IMR-90 (cell line): ENCODE data around the gene TTC38. TPM values are rescaled to one million over a fixed set of nuclear protein-coding genes. Genes with fewer than 3 reads are reported as not detected.

ENCODE experiments used
- ATAC-seq: fragments of 200-7000 bp; cut with Tn5 transposase; 2 replicates; pipeline ENCODE4 v1.9.1; 2020; ENCODE audit warnings: low read depth, mild to moderate bottlenecking, moderate library complexity
- BruUV-seq: library from RNA; stranded (reverse); fragments of 400-500 nt; replicated peaks from 2 replicates; lab custom pipeline; 2021; lab: Mats Ljungman, UMichigan
- CTCF ChIA-PET: fragments of 300-600 bp; formaldehyde crosslinking; extraction: SDS; loops from one replicate; lab custom pipeline; 2021; ENCODE audit warnings: antibody characterized with exemption; lab: Yijun Ruan, JAX
- POLR2A ChIA-PET: fragments of 300-600 bp; sonication (Branson Sonifier 250); formaldehyde crosslinking; loops from one replicate; lab custom pipeline; 2022; ENCODE audit warnings: antibody characterized with exemption; ENCODE audit not compliant: unreplicated experiment; lab: Charles Lee
- DNase-seq: peaks from one replicate; pipeline ENCODE4 v3.0.0; 2013
- H2AFZ ChIP-seq: replicated peaks from 2 replicates; pipeline ENCODE3; 2013; ENCODE audit warnings: low read length, mild to moderate bottlenecking; ENCODE audit not compliant: poor library complexity
- H2AK5ac ChIP-seq: 2 replicates; pipeline ENCODE4 v1.6.1; 2013; ENCODE audit warnings: low read depth, low read length, inconsistent platforms
- H2AK9ac ChIP-seq: replicated peaks from 2 replicates; pipeline ENCODE3; 2013; ENCODE audit warnings: mild to moderate bottlenecking, low read depth, low read length, moderate library complexity; ENCODE audit not compliant: poor library complexity
- H2BK120ac ChIP-seq: 2 replicates; pipeline ENCODE4 v1.6.1; 2013; ENCODE audit warnings: low read depth, low read length, inconsistent platforms
- H2BK15ac ChIP-seq: 3 replicates; pipeline ENCODE4 v1.6.1; 2013; ENCODE audit warnings: low read depth, low read length, inconsistent platforms
- H2BK20ac ChIP-seq: 2 replicates; pipeline ENCODE4 v1.6.1; 2013; ENCODE audit warnings: low read depth, mild to moderate bottlenecking, inconsistent platforms, low read length, moderate library complexity
- H2BK5ac ChIP-seq: 2 replicates; pipeline ENCODE4 v1.6.1; 2013; ENCODE audit warnings: mild to moderate bottlenecking, low read depth, low read length, inconsistent platforms; ENCODE audit not compliant: poor library complexity, severe bottlenecking
- H3K14ac ChIP-seq: replicated peaks from 2 replicates; pipeline ENCODE4 v1.6.1; 2013; ENCODE audit warnings: low read depth, low read length, inconsistent platforms
- H3K18ac ChIP-seq: 2 replicates; pipeline ENCODE4 v1.6.1; 2013; ENCODE audit warnings: low read depth, low read length, control low read depth
- H3K23ac ChIP-seq: 2 replicates; pipeline ENCODE4 v1.6.1; 2013; ENCODE audit warnings: low read depth, low read length, inconsistent platforms
- H3K27ac ChIP-seq: 2 replicates; pipeline ENCODE4 v1.5.1; 2013; ENCODE audit warnings: mild to moderate bottlenecking, control low read depth, low read length; ENCODE audit not compliant: insufficient read depth
- H3K27me3 ChIP-seq: 2 replicates; pipeline ENCODE4 v1.6.1; 2013; ENCODE audit warnings: low read length; ENCODE audit not compliant: control insufficient read depth, insufficient read depth
- H3K36me3 ChIP-seq: 2 replicates; pipeline ENCODE4 v1.6.1; 2013; ENCODE audit warnings: low read length, mixed read lengths; ENCODE audit not compliant: control insufficient read depth, insufficient read depth
- H3K4ac ChIP-seq: 2 replicates; pipeline ENCODE4 v1.6.1; 2013; ENCODE audit warnings: low read depth, low read length, inconsistent platforms
- H3K4me1 ChIP-seq: 2 replicates; pipeline ENCODE4 v1.6.1; 2013; ENCODE audit warnings: low read length, mixed read lengths; ENCODE audit not compliant: control insufficient read depth, insufficient read depth
- H3K4me2 ChIP-seq: 2 replicates; pipeline ENCODE4 v1.6.1; 2013; ENCODE audit warnings: low read depth, mild to moderate bottlenecking, control low read depth, low read length, moderate library complexity
- H3K4me3 ChIP-seq: 2 replicates; pipeline ENCODE4 v1.5.1; 2013; ENCODE audit warnings: low read depth, mild to moderate bottlenecking, control low read depth, low read length, moderate library complexity; ENCODE audit not compliant: insufficient read depth
- H3K56ac ChIP-seq: 2 replicates; pipeline ENCODE4 v1.6.1; 2013; ENCODE audit warnings: low read length, inconsistent platforms; ENCODE audit not compliant: insufficient read depth; ENCODE audit errors: extremely low read depth
- H3K79me1 ChIP-seq, 2 experiments: 2 replicates each; pipeline ENCODE4 v1.6.1; 2013; ENCODE audit warnings: low read length in 2 of 2, inconsistent platforms in 1 of 2, low read depth in 1 of 2
- H3K9ac ChIP-seq: 2 replicates; pipeline ENCODE4 v1.6.1; 2013; ENCODE audit warnings: low read depth, low read length, control low read depth
- H3K9me1 ChIP-seq: 2 replicates; pipeline ENCODE4 v1.6.1; 2013; ENCODE audit warnings: low read length, inconsistent platforms; ENCODE audit not compliant: insufficient read depth
- H3K9me3 ChIP-seq: 2 replicates; pipeline ENCODE4 v1.6.1; 2013; ENCODE audit warnings: low read length; ENCODE audit not compliant: control insufficient read depth, insufficient read depth
- H4K20me1 ChIP-seq: 2 replicates; pipeline ENCODE4 v1.6.1; 2013; ENCODE audit warnings: low read length, inconsistent platforms; ENCODE audit not compliant: insufficient read depth
- H4K5ac ChIP-seq: 2 replicates; pipeline ENCODE4 v1.6.1; 2013; ENCODE audit warnings: mild to moderate bottlenecking, low read depth, low read length, control low read depth
- H4K8ac ChIP-seq, 2 experiments: 2 replicates each; pipeline ENCODE4 v1.6.1; 2013; ENCODE audit warnings: low read depth in 2 of 2, low read length in 2 of 2, control low read depth in 1 of 2, inconsistent platforms in 1 of 2
- H4K91ac ChIP-seq: 2 replicates; pipeline ENCODE4 v1.6.1; 2013; ENCODE audit warnings: low read depth, low read length, inconsistent platforms; ENCODE audit not compliant: insufficient read depth
- POLR2A ChIP-seq: IDR thresholded peaks from 2 replicates; pipeline ENCODE4 v1.6.1; 2012; ENCODE audit warnings: mild to moderate bottlenecking, low read depth, low read length
- RCOR1 ChIP-seq: IDR thresholded peaks from 2 replicates; pipeline ENCODE4 v1.6.1; 2012; ENCODE audit warnings: mild to moderate bottlenecking, low read length, improper control_type of control experiment; ENCODE audit not compliant: insufficient replicate concordance
- WGBS, 2 experiments: methylation state at CpG; one replicate each; pipeline versions ENCODE4 v1.1.5 to v1.1.7; 2013; ENCODE audit warnings: missing lambda C conversion rate in 2 of 2; ENCODE audit not compliant: insufficient read length in 1 of 2; ENCODE audit errors: extremely low coverage in 2 of 2; 5-methylcytosine and 5-hydroxymethylcytosine counted together
- dilution Hi-C: fragments of 300-500 bp; cut with HindIII; formaldehyde crosslinking; loops from one replicate; pipeline ENCODE4 v1.14.3; 2018; ENCODE audit warnings: low sequenced_read_pairs; ENCODE audit not compliant: unreplicated experiment
- in situ Hi-C: fragments of 300-500 bp; cut with MboI; formaldehyde crosslinking; loops from 3 replicates; pipeline ENCODE4 v1.14.3; 2019; ENCODE audit warnings: low sequenced_read_pairs, inconsistent platforms, mixed read lengths
- intact Hi-C: fragments of 100-400 bp; cut with micrococcal nuclease; formaldehyde crosslinking; loops from 2 replicates; pipeline ENCODE4 v1.10.0; 2022
- polyA plus RNA-seq, 3 experiments: library from polyadenylated mRNA; depleted of rRNA; stranded (reverse); fragments of >200 nt; gene quantifications; 2 replicates each; pipeline ENCODE4 v1.2.3, GENCODE V29; 2012; ENCODE audit warnings: low replicate concordance in 1 of 3
- total RNA-seq: library from RNA; depleted of rRNA; stranded (reverse); fragments of >200 nt; gene quantifications from 2 replicates; pipeline ENCODE4 v1.2.3, GENCODE V29; 2012

TTC38 gene
- total and polyA plus RNA-seq, 2 of the 4 experiments (the other 2 are of a cell fraction) = 43.6 to 52.3 TPM

GRCh38 chr22:46278656-46279645 lies 11.1 kb downstream of the TTC38 start (continued):
- no peak for TF ChIP-seq RCOR1

GRCh38 chr22:46280063-46280817 lies 12.4 kb downstream of the TTC38 start:
- no peak overlapping the region for H2BK5ac ChIP-seq
- H2BK15ac ChIP-seq = no peak overlapping the region
- H3K9me1 ChIP-seq = no peaks in the 10 kb centered on the region
- H4K20me1 ChIP-seq = no peaks in the 10 kb centered on the region
- H3K27me3 ChIP-seq = no peaks in the 10 kb centered on the region
- no peak overlapping the region for H2BK120ac ChIP-seq
- no peak overlapping the region for H3K18ac ChIP-seq
- no peak overlapping the region for H3K4ac ChIP-seq
- H3K4me1 ChIP-seq = no peaks in the 10 kb centered on the region
- in situ Hi-C loops = no loop called here
- H3K4me2 ChIP-seq = no peak overlapping the region
- no peak overlapping the region for H4K8ac ChIP-seq
- ChIA-PET CTCF (no interaction called here), POLR2A (no interaction called here)
- no peak overlapping the region for H3K14ac ChIP-seq
- H4K5ac ChIP-seq = no peak overlapping the region
- WGBS, 2 experiments = no CpG with 5 or more reads among the region's 12 CpGs
- no peaks in the 10 kb centered on the region for H3K9me3 ChIP-seq
- H3K9ac ChIP-seq = no peak overlapping the region
- H4K91ac ChIP-seq = no peak overlapping the region
- no peak for ATAC-seq
- no TSS peak for BruUV-seq
- no peak overlapping the region for H2BK20ac ChIP-seq
- H2AK9ac ChIP-seq = no peak overlapping the region
- H3K4me3 ChIP-seq = no peak overlapping the region
- dilution Hi-C loops = no loop called here
- H3K79me1 ChIP-seq = no peaks in the 10 kb centered on the region; a peak in 1 of 4 replicates
- H3K23ac ChIP-seq = no peak overlapping the region
- no peak for DNase-seq
- no peak overlapping the region for H2AFZ ChIP-seq
- no peak overlapping the region for H2AK5ac ChIP-seq
- no peak overlapping the region for H3K27ac ChIP-seq
- H3K36me3 ChIP-seq = peaks cover 78% of the 10 kb centered on the region
- no peak for TF ChIP-seq POLR2A
- H3K56ac ChIP-seq = no peak overlapping the region
- intact Hi-C loops = no loop called here
